ENCODE results near the gene PTPRN2. TPM values are rescaled to one million over a fixed set of nuclear protein-coding genes. Genes with fewer than 3 reads are reported as not detected.
"Not testable (repeated sequence)": the region's sequence is repeated elsewhere in the genome, so short reads cannot be mapped to it uniquely, and the experiment has no call there.

Gene PTPRN2
- total RNA-seq, 1 experiment from 2014 or later = 3.8 TPM

DNA sequence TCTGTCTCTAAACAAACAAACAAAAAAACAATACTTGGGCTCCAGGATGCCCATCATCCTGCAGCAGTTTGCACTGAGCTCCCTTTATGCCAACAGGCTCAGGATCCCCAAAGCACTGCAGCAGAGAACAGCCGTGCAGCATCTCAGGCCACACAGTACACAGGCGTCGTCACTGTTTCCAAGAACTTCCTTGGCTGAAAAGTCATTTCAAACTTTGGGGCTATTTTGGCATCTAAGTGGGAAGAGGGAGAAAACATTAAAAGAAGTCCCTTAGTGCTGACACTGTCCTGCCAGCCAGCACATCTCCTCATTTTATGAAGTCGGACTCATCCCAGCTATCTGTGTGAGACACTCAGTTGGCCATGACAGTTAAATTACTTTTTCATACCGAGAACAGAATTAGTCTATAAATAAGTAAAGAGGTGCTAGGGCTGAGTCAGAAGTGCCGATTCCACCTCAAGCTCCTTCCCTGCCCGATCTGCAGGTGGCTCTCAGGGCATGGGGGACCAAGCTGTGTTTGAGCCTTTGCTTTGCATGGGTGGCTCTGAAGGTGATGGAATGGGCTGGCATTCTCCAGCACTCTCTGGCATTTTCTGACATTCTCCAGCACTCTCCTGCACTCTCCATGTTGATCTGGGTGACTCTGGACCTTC, 68.5 kb downstream of the PTPRN2 start:
- Histone ChIP-seq H3K9me3 (replicated peaks) (no peaks in the 10 kb centered on the region), H3K27me3 (peaks cover 21% of the 10 kb centered on the region), H3K4me3 (no peak overlapping the region), H3K36me3 (no peaks in the 10 kb centered on the region), H3K4me1 (no peaks in the 10 kb centered on the region), H3K27ac (no peak overlapping the region)
- DNase-seq = no peak

GRCh38 chr7:158517571-158517970, 70.1 kb downstream of the PTPRN2 start:
- no peaks in the 10 kb centered on the region for H3K9me3 ChIP-seq (replicated peaks)
- no peak overlapping the region for H3K27ac ChIP-seq
- no peak overlapping the region for H3K4me3 ChIP-seq
- H3K36me3 ChIP-seq = no peaks in the 10 kb centered on the region
- DNase-seq = no peak
- peaks cover 21% of the 10 kb centered on the region for H3K27me3 ChIP-seq
- no peaks in the 10 kb centered on the region for H3K4me1 ChIP-seq

- no peaks in the 10 kb centered on the region for H3K36me3 ChIP-seq
- no peak overlapping the region for H3K4me3 ChIP-seq
- no peaks in the 10 kb centered on the region; the same call in 1 of the 2 replicates for H3K9me3 ChIP-seq (replicated peaks)
- H3K27ac ChIP-seq = no peak overlapping the region
- H3K4me1 ChIP-seq = no peaks in the 10 kb centered on the region
- H3K27me3 ChIP-seq = peaks cover 21% of the 10 kb centered on the region
- DNase-seq = no peak
Measured at GRCh38 chr7:158517072-158517471, 70.6 kb downstream of the PTPRN2 start.

DNA sequence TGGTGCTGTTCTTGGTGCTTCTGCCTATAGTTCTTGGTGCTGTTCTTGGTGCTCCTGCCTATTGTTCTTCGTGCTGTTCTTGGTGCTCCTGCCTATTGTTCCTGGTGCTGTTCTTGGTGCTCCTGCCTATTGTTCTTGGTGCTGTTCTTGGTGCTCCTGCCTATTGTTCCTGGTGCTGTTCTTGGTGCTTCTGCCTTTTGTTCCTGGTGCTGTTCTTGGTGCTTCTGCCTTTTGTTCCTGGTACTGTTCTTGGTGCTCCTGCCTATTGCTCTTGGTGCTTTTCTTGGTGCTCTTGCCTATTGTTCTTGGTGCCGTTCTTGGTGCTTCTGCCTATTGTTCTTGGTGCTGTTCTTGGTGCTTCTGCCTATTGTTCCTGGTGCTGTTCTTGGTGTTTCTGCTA, 71.1 kb downstream of the PTPRN2 start:
- Histone ChIP-seq H3K9me3 (replicated peaks) (no peaks in the 10 kb centered on the region; the same call in 1 of the 2 replicates), H3K27me3 (peaks cover 21% of the 10 kb centered on the region), H3K4me1 (no peaks in the 10 kb centered on the region), H3K27ac (no peak overlapping the region), H3K36me3 (no peaks in the 10 kb centered on the region), H3K4me3 (no peak overlapping the region)
- DNase-seq = no peak

GRCh38 chr7:158512869-158513268, 74.8 kb downstream of the PTPRN2 start:
- Histone ChIP-seq H3K4me3 (no peak overlapping the region), H3K27me3 (no peaks in the 10 kb centered on the region), H3K27ac (no peak overlapping the region), H3K4me1 (no peaks in the 10 kb centered on the region), H3K9me3 (replicated peaks) (no peaks in the 10 kb centered on the region; the same call in none of the 2 replicates), H3K36me3 (no peaks in the 10 kb centered on the region)
- DNase-seq = no peak

GRCh38 chr7:158512042-158512441, 75.6 kb downstream of the PTPRN2 start:
- no peak for DNase-seq
- no peak overlapping the region for H3K4me3 ChIP-seq

DNA sequence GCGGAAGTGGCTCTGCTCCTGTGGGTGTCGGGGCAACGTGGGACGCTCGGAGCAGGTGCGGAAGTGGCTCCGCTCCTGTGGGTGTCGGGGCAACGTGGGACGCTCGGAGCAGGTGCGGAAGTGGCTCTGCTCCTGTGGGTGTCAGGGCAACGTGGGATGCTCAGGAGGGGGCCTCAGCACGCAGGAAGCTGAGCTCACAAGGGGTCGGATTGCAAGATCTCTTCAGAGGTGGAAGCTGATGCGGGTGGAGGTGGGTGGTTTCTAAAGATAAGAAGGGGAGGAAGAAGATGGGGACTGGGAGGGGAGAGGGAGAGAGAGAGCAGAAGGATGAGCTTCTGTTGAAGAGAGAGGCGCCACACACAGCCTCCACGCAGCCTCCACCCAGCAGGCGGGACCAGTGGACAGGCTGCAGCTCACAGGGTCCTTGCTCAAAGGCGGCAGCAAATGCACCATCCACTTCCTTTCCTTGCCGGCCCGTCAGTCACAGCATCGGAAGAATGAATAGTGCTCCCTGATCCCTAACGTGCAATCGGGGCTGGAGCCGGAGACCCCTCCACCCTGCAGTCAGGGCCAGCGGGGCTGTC, 78.7 kb downstream of the PTPRN2 start:
- DNase-seq = no peak
- no peak overlapping the region for H3K4me3 ChIP-seq
- H3K27ac ChIP-seq = no peak overlapping the region
- H3K27me3 ChIP-seq = no peaks in the 10 kb centered on the region
- no peaks in the 10 kb centered on the region for H3K4me1 ChIP-seq
- H3K36me3 ChIP-seq = no peaks in the 10 kb centered on the region
- H3K9me3 ChIP-seq (replicated peaks) = no peaks in the 10 kb centered on the region; the same call in none of the 2 replicates

More at GRCh38 chr7:158512042-158512441, 75.6 kb downstream of the PTPRN2 start:
- no peaks in the 10 kb centered on the region for H3K36me3 ChIP-seq
- no peaks in the 10 kb centered on the region; the same call in none of the 2 replicates for H3K9me3 ChIP-seq (replicated peaks)
- H3K4me1 ChIP-seq = no peaks in the 10 kb centered on the region
- no peaks in the 10 kb centered on the region for H3K27me3 ChIP-seq
- no peak overlapping the region for H3K27ac ChIP-seq

- H3K4me3 ChIP-seq; H3K27me3 ChIP-seq; H3K9me3 ChIP-seq (replicated peaks); H3K27ac ChIP-seq; H3K36me3 ChIP-seq; H3K4me1 ChIP-seq; DNase-seq: not testable (repeated sequence)
Measured at GRCh38 chr7:158508321-158508720, 79.3 kb downstream of the PTPRN2 start.

DNA sequence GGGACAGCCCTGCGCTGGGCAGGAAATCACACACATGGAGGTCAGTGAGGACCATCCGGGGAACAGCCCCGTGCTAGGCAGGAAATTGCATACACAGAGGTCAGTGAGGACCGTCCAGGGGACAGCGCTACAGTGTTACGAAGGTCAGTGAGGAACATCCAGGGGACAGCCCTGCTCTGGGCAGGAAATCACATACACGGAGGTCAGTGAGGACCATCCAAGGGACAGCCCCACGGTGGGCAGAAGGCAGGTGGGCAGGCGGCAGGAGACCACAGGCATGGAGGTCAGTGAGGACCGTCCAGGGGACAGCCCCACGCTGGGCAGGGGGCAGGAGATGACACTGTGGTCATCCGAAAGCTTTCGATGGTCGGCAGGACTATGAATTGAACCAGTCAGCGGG, 79.7 kb downstream of the PTPRN2 start:
- H3K4me1 ChIP-seq = no peaks in the 10 kb centered on the region
- no peaks in the 10 kb centered on the region; the same call in none of the 2 replicates for H3K9me3 ChIP-seq (replicated peaks)
- DNase-seq = no peak
- H3K27ac ChIP-seq = no peak overlapping the region
- no peaks in the 10 kb centered on the region for H3K36me3 ChIP-seq
- no peak overlapping the region for H3K4me3 ChIP-seq
- no peaks in the 10 kb centered on the region for H3K27me3 ChIP-seq

DNA sequence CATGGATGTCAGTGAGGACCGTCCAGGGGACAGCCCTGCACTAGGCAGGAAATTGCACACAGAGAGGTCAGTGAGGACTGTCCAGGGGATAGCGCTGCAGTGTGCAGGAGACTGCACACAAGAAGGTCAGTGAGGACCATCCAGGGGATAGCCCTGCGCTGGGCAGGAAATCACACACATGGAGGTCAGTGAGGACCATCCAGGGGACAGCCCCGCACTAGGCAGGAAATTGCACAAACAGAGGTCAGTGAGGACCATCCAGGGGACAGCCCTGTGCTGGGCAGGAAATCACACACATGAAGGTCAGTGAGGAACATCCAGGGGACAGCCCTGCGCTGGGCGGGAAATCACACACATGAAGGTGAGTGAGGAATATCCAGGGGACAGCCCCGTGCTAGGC, 80.4 kb downstream of the PTPRN2 start:
- not testable (repeated sequence) for H3K9me3 ChIP-seq (replicated peaks); DNase-seq; H3K27me3 ChIP-seq

GRCh38 chr7:158506626-158507025, 81.0 kb downstream of the PTPRN2 start:
- H3K27me3 ChIP-seq = no peaks in the 10 kb centered on the region
- H3K27ac ChIP-seq = no peak overlapping the region
- no peaks in the 10 kb centered on the region; the same call in 1 of the 2 replicates for H3K9me3 ChIP-seq (replicated peaks)
- no peak overlapping the region for H3K4me3 ChIP-seq
- H3K36me3 ChIP-seq = no peaks in the 10 kb centered on the region
- H3K4me1 ChIP-seq = no peaks in the 10 kb centered on the region
- DNase-seq = no peak

More for the DNA sequence above, 80.4 kb downstream of the PTPRN2 start:
- H3K27ac ChIP-seq, H3K4me3 ChIP-seq, H3K4me1 ChIP-seq, H3K36me3 ChIP-seq: not testable (repeated sequence)

DNA sequence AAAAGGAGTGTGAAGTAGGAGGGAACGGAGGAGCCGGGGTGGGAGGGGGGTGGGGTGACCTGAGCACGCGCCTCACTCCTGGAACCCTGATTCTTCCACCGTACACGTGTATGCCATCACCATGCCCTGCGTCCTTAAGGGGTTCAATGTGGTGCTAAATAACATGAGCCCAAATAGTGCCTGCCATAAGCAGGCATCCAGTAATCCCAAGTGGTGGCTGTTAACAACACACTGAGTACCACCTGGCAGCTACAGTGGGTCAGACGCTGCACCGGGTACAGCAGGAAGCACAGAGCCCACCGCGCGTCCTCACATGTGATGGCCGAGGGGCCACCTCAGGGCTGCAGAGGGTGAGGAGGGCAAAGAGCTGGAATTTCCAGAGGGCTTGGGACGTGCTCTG, 81.9 kb downstream of the PTPRN2 start:
- no peaks in the 10 kb centered on the region for H3K36me3 ChIP-seq
- H3K9me3 ChIP-seq (replicated peaks) = no peaks in the 10 kb centered on the region; the same call in 1 of the 2 replicates
- H3K4me1 ChIP-seq = no peaks in the 10 kb centered on the region
- H3K4me3 ChIP-seq = no peak overlapping the region
- no peaks in the 10 kb centered on the region for H3K27me3 ChIP-seq
- DNase-seq = no peak
- no peak overlapping the region for H3K27ac ChIP-seq

DNA sequence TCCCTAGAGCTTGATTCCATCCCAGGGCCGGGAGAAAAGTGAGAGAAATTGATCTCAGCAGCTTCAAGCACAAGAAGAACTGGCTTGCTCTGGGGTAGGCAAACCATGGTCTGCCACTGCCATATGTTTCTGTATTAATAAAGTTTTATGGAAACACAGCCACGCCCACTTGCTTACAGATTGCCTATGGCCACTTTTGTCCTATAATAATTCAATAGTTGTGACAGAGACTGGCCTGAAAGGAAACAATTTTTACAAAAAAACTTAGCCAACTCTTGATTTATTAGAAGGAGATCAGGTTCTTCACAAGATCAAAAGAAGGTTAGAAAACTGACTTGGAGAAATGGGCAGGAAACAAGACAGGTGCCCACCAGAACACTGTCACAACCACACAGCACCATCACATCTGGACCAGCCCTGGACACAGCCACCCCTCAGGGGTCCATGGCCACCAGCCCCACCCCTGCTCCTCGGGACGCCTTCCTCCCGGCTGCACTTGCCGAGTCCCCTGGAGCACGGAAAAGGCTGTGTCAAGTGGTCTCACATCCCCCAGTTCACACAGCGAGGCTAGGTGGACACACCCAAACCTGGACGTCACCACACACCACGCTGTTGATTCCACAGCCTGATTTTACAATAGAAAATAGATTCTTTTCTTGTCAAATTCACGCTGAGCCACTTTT, 85.4 kb downstream of the PTPRN2 start:
- no peak for DNase-seq
- Histone ChIP-seq H3K4me3 (no peak overlapping the region), H3K27me3 (no peaks in the 10 kb centered on the region; the same call in 1 of the 2 replicates), H3K4me1 (no peaks in the 10 kb centered on the region), H3K36me3 (no peaks in the 10 kb centered on the region), H3K27ac (no peak overlapping the region), H3K9me3 (replicated peaks) (no peaks in the 10 kb centered on the region; the same call in 1 of the 2 replicates)

DNA sequence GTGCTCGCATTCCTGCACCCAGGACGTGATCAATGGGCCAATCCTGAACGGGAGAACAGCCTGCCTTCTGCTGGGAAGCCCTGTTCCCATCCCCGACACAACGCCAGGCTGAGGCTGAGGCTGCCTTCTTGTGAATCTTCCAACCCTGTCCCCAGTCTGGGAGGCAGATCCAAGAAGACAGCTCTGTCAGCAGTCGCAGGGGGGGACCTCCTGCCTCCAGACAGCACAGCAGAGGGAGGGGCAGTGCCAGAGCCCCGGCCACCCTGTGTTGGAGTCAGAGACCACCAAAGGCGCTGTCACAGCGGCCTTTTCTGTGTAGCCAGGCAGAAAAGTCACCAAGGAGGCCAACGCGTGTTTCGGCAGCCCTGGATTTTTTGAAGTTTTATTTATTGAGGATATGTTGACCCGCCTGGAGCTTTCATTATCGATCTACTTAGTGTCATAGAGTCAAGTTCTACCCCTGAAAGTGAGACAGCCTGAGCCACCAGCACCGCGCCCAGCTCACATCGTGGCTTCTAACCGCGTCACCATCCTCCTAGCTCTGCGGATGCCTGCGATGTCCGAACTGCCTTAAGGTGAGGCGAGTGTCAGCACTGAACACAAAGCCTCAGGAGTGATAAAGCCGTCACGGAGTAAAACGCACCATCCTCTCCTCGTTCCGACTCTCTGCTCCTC, 86.1 kb downstream of the PTPRN2 start:
- H3K4me1 ChIP-seq = no peaks in the 10 kb centered on the region
- no peak for DNase-seq
- H3K36me3 ChIP-seq = no peaks in the 10 kb centered on the region
- H3K27ac ChIP-seq = no peak overlapping the region
- no peaks in the 10 kb centered on the region; the same call in 1 of the 2 replicates for H3K9me3 ChIP-seq (replicated peaks)
- H3K4me3 ChIP-seq = no peak overlapping the region
- H3K27me3 ChIP-seq = no peaks in the 10 kb centered on the region; the same call in 1 of the 2 replicates

DNA sequence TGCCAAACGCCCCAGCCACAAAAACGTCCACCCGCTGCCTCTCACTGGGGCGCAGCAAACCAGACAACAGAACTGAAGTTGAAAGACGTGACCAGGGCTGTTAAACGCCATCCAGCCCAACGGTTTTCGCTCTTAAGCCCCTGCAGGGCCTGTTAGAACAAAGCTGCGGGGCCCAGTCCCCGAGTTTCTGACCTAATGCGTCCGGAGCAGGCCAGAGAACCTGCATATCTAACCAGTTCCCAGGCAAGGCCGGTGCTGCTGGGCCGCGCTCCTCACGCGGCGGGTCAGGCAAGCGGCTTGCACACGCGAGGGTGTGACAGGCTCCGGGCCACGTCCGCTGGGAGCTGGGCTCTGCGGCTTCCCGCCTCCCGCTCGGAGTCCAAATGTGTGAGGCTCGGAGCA, 87.0 kb downstream of the PTPRN2 start:
- Histone ChIP-seq H3K36me3 (no peaks in the 10 kb centered on the region), H3K27ac (no peak overlapping the region), H3K4me3 (no peak overlapping the region), H3K4me1 (no peaks in the 10 kb centered on the region), H3K27me3 (no peaks in the 10 kb centered on the region; the same call in 1 of the 2 replicates), H3K9me3 (replicated peaks) (no peaks in the 10 kb centered on the region; the same call in 1 of the 2 replicates)
- no peak for DNase-seq
